Breast epithelium (tissue), 3 donors: ENCODE data around the gene TLK1.

Experiments
- POLR2A ChIP-seq: fragments of 450-650 bp; IDR thresholded peaks from one replicate; pipeline ENCODE4 v1.6.1; 2016; ENCODE audit warnings: antibody characterized with exemption, mild to moderate bottlenecking, moderate library complexity
- POLR2AphosphoS5 ChIP-seq, 3 donors: sonication (generic); formaldehyde crosslinking; IDR thresholded peaks; one replicate each; pipeline ENCODE4 v1.6.1; 2017; ENCODE audit warnings: antibody characterized with exemption in 3 of 3
- TF ChIP-seq, protein P1 (sequence below), 3 donors: fragments of 450-650 bp; IDR thresholded peaks; one replicate each; pipeline ENCODE4 v1.5.1; 2016 to 2017; ENCODE audit warnings: antibody characterized with exemption in 3 of 3, mild to moderate bottlenecking in 3 of 3, moderate library complexity in 3 of 3

DNA sequence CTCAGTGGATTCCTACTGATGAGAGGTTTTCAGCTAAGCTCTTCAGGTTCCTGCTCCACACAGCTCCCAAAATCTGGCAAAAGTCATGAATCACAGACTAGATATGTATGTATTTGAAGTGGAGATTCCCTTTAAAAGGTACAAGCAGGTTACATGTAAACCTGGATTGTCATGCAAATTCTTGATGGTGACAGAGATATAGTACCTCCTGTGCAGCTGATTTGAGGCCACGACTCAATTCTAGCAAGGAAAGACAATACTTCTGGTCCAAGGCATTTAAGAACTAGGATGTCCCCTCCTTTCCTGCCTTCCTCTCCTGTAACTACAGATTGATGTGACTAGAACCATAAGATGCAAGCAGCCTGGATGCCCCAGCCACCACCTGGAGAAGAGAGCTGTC lies 176.6 kb downstream of the TLK1 start:
- TF ChIP-seq, protein P1, sequence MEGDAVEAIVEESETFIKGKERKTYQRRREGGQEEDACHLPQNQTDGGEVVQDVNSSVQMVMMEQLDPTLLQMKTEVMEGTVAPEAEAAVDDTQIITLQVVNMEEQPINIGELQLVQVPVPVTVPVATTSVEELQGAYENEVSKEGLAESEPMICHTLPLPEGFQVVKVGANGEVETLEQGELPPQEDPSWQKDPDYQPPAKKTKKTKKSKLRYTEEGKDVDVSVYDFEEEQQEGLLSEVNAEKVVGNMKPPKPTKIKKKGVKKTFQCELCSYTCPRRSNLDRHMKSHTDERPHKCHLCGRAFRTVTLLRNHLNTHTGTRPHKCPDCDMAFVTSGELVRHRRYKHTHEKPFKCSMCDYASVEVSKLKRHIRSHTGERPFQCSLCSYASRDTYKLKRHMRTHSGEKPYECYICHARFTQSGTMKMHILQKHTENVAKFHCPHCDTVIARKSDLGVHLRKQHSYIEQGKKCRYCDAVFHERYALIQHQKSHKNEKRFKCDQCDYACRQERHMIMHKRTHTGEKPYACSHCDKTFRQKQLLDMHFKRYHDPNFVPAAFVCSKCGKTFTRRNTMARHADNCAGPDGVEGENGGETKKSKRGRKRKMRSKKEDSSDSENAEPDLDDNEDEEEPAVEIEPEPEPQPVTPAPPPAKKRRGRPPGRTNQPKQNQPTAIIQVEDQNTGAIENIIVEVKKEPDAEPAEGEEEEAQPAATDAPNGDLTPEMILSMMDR (IDR thresholded peaks at IDR 0.05): no peak
- TF ChIP-seq POLR2A: no peak
- TF ChIP-seq POLR2AphosphoS5 (IDR thresholded peaks at IDR 0.05): no peak
